ENCODE results near the gene EDDM3A.

The EDDM3A gene

GRCh38 chr14:20711261-20711660, 34.4 kb upstream of the EDDM3A start:
- Histone ChIP-seq H3K9ac (no peak overlapping the region), H3K9me3 (ENCODE audit: control insufficient read depth, low read length) (no peaks in the 10 kb centered on the region), H3K4me3 (ENCODE audit: low read depth, low read length) (no peak overlapping the region), H3K4me2 (ENCODE audit: low read length) (no peak overlapping the region), H3K27ac (no peak overlapping the region), H3K79me2 (no peaks in the 10 kb centered on the region), H3K36me3 (ENCODE audit: control insufficient read depth, insufficient read depth, low read length) (no peaks in the 10 kb centered on the region), H2AFZ (no peak overlapping the region), H3K27me3 (ENCODE audit: control insufficient read depth, insufficient read depth, low read length) (no peaks in the 10 kb centered on the region), H3K4me1 (no peaks in the 10 kb centered on the region)
- TF ChIP-seq, protein P1, sequence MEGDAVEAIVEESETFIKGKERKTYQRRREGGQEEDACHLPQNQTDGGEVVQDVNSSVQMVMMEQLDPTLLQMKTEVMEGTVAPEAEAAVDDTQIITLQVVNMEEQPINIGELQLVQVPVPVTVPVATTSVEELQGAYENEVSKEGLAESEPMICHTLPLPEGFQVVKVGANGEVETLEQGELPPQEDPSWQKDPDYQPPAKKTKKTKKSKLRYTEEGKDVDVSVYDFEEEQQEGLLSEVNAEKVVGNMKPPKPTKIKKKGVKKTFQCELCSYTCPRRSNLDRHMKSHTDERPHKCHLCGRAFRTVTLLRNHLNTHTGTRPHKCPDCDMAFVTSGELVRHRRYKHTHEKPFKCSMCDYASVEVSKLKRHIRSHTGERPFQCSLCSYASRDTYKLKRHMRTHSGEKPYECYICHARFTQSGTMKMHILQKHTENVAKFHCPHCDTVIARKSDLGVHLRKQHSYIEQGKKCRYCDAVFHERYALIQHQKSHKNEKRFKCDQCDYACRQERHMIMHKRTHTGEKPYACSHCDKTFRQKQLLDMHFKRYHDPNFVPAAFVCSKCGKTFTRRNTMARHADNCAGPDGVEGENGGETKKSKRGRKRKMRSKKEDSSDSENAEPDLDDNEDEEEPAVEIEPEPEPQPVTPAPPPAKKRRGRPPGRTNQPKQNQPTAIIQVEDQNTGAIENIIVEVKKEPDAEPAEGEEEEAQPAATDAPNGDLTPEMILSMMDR (IDR thresholded peaks at IDR 0.05) = no peak

DNA sequence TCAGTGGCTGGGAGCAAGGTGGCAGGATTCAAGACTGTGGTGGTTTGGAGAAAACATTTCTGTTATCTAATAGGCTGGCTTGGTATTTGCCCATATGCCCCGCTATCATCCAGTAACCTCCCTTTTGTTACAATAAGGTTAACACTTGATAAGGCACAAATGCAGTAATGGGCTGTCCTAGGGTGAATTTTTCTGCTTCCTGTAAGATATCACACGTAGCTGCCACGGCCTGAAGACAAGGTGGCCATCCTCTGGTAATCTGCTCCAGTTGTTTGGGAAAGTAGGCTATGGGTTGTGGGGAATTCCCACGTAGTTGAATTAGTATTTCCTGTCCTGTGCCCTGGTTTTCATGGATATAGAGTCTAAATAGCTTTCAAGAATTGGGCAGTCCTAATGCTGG, 34.0 kb upstream of the EDDM3A start:
- H3K4me3 ChIP-seq (ENCODE audit: low read depth, low read length) = no peak overlapping the region
- H3K9me3 ChIP-seq (ENCODE audit: control insufficient read depth, low read length) = no peaks in the 10 kb centered on the region
- H3K79me2 ChIP-seq = no peaks in the 10 kb centered on the region
- H3K4me2 ChIP-seq (ENCODE audit: low read length) = no peak overlapping the region
- H3K27me3 ChIP-seq (ENCODE audit: control insufficient read depth, insufficient read depth, low read length) = no peaks in the 10 kb centered on the region
- H3K4me1 ChIP-seq = no peaks in the 10 kb centered on the region
- H2AFZ ChIP-seq = no peak overlapping the region
- H3K36me3 ChIP-seq (ENCODE audit: control insufficient read depth, insufficient read depth, low read length) = no peaks in the 10 kb centered on the region
- no peak overlapping the region for H3K27ac ChIP-seq
- TF ChIP-seq, protein P1 (IDR thresholded peaks at IDR 0.05) = no peak
- no peak overlapping the region for H3K9ac ChIP-seq

DNA sequence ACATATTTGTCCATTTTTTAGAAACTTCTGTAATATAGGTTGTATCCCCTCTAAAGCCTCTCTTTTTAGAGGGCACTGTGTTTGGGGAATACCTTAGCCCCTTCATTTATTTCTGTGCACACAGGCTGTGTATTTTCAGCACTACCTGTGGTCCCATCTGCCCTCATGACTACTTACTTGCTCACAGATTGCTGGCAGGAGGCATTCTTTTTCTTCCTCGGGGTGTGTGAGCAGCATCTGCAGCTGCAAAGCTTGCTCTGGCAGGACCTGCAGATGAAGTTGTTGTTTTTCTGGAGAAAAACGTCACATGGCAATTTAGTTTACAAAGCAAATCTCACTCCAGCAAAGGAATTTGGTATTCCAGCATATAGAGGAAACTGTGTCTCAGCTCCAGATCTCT, 32.8 kb upstream of the EDDM3A start:
- no peak overlapping the region for H2AFZ ChIP-seq
- no peaks in the 10 kb centered on the region for H3K79me2 ChIP-seq
- no peak overlapping the region for H3K4me3 ChIP-seq (ENCODE audit: low read depth, low read length)
- H3K27ac ChIP-seq = no peak overlapping the region
- TF ChIP-seq, protein P1 (IDR thresholded peaks at IDR 0.05) = no peak
- H3K36me3 ChIP-seq (ENCODE audit: control insufficient read depth, insufficient read depth, low read length) = no peaks in the 10 kb centered on the region
- H3K9me3 ChIP-seq (ENCODE audit: control insufficient read depth, low read length) = no peaks in the 10 kb centered on the region
- no peaks in the 10 kb centered on the region for H3K27me3 ChIP-seq (ENCODE audit: control insufficient read depth, insufficient read depth, low read length)
- H3K4me2 ChIP-seq (ENCODE audit: low read length) = no peak overlapping the region
- no peaks in the 10 kb centered on the region for H3K4me1 ChIP-seq
- no peak overlapping the region for H3K9ac ChIP-seq

GRCh38 chr14:20714593-20715250, 31.0 kb upstream of the EDDM3A start:
- Histone ChIP-seq H3K27ac (no peak overlapping the region), H3K4me3 (ENCODE audit: low read depth, low read length) (no peak overlapping the region)

More at GRCh38 chr14:20714593-20715250, 31.0 kb upstream of the EDDM3A start:
- TF ChIP-seq, protein P1 (IDR thresholded peaks at IDR 0.05) = no peak
- no peak overlapping the region for H3K4me2 ChIP-seq (ENCODE audit: low read length)
- no peaks in the 10 kb centered on the region for H3K79me2 ChIP-seq
- H3K27me3 ChIP-seq (ENCODE audit: control insufficient read depth, insufficient read depth, low read length) = no peaks in the 10 kb centered on the region
- H3K9me3 ChIP-seq (ENCODE audit: control insufficient read depth, low read length) = no peaks in the 10 kb centered on the region
- H3K36me3 ChIP-seq (ENCODE audit: control insufficient read depth, insufficient read depth, low read length) = no peaks in the 10 kb centered on the region
- H3K9ac ChIP-seq = no peak overlapping the region
- H3K4me1 ChIP-seq = peaks cover 2% of the 10 kb centered on the region
- no peak overlapping the region for H2AFZ ChIP-seq
